AG09309 (cell line): ENCODE measurements around the gene HOXD4.
A peak's percentile ranks its signal among the peaks of the same experiment; 100 is the strongest.

ENCODE experiments used
- DNase-seq: peaks from one replicate; pipeline ENCODE4 v3.0.0-alpha.2; 2010; ENCODE audit warnings: low read depth
- H3K4me3 ChIP-seq: 2 replicates; pipeline ENCODE4 v1.5.1; 2011; ENCODE audit warnings: mild to moderate bottlenecking, low read depth, low read length, moderate library complexity; ENCODE audit not compliant: control insufficient read depth
- CTCF ChIP-seq: IDR thresholded peaks from 2 replicates; pipeline ENCODE4 v1.5.1; 2011; ENCODE audit warnings: mild to moderate bottlenecking, low read depth, low read length, inconsistent platforms; ENCODE audit not compliant: insufficient read depth, control insufficient read depth; ENCODE audit errors: missing control alignments

Gene HOXD4

GRCh38 chr2:176187200-176187898 is 36.0 kb downstream of the HOXD4 start:
- no peak overlapping the region for H3K4me3 ChIP-seq
- no peak for DNase-seq
- TF ChIP-seq CTCF = no peak

- no peak for DNase-seq
- no peak for TF ChIP-seq CTCF
- H3K4me3 ChIP-seq = peak within 1 kb of the TSS; percentile 51
Measured at GRCh38 chr2:176187899-176188773, 36.8 kb downstream of the HOXD4 start, which contains the start of gene HOXD1. HOXD1 (plus strand) TSS chr2:176188668; CDS start chr2:176188802, 134 bp downstream.

GRCh38 chr2:176188774-176189680 is 37.7 kb downstream of the HOXD4 start:
- DNase-seq = no peak
- TF ChIP-seq CTCF = no peak
- H3K4me3 ChIP-seq = peak overlapping the region; percentile 51

- no peak for TF ChIP-seq CTCF
- no peak for DNase-seq
- H3K4me3 ChIP-seq = peak overlapping the region; percentile 3
Measured at GRCh38 chr2:176189681-176190641, 38.6 kb downstream of the HOXD4 start.

- no peak for TF ChIP-seq CTCF
- no peak for DNase-seq
- no peak overlapping the region for H3K4me3 ChIP-seq
Measured at GRCh38 chr2:176192351-176192750, 41.0 kb downstream of the HOXD4 start.
